Breast epithelium (tissue), 3 donors: ENCODE data around the gene ALDH18A1.

Source experiments
- CTCF ChIP-seq, 3 donors: fragments of 450-650 bp; IDR thresholded peaks; one replicate each; pipeline ENCODE4 v1.5.1; 2016 to 2017; ENCODE audit warnings: antibody characterized with exemption in 3 of 3, mild to moderate bottlenecking in 3 of 3, moderate library complexity in 3 of 3
- POLR2A ChIP-seq: fragments of 450-650 bp; IDR thresholded peaks from one replicate; pipeline ENCODE4 v1.6.1; 2016; ENCODE audit warnings: antibody characterized with exemption, mild to moderate bottlenecking, moderate library complexity
- POLR2AphosphoS5 ChIP-seq, 3 donors: sonication (generic); formaldehyde crosslinking; IDR thresholded peaks; one replicate each; pipeline ENCODE4 v1.6.1; 2017; ENCODE audit warnings: antibody characterized with exemption in 3 of 3

GRCh38 chr10:95556994-95557767 lies 99.3 kb downstream of the ALDH18A1 start:
- TF ChIP-seq CTCF (IDR thresholded peaks at IDR 0.05) (no peak), POLR2AphosphoS5 (IDR thresholded peaks at IDR 0.05) (no peak), POLR2A (no peak)
